GM19452 (cell line): Measurements from ENCODE around the gene OR2A7.
"Not testable (repeated sequence)": the region's sequence is repeated elsewhere in the genome, so short reads cannot be mapped to it uniquely, and the experiment has no call there.

Source experiments
- ATAC-seq: cut with Tn5 transposase; IDR thresholded peaks from one replicate; pipeline ENCODE4 v1.9.1; 2021; ENCODE audit not compliant: unreplicated experiment

Gene OR2A7

GRCh38 chr7:144255471-144255897, 9.1 kb downstream of the OR2A7 start:
- no peak for ATAC-seq

- ATAC-seq, result not testable (repeated sequence)
Observed at GRCh38 chr7:144252307-144252706, 12.3 kb downstream of the OR2A7 start.

GRCh38 chr7:144247674-144248330, 16.8 kb downstream of the OR2A7 start:
- ATAC-seq, result not testable (repeated sequence)

- not testable (repeated sequence) for ATAC-seq
Observed at GRCh38 chr7:144246967-144247366, 17.6 kb downstream of the OR2A7 start.

- ATAC-seq, result not testable (repeated sequence)
Observed at GRCh38 chr7:144245372-144245771, 19.2 kb downstream of the OR2A7 start.

- not testable (repeated sequence) for ATAC-seq
Observed at GRCh38 chr7:144239365-144239764, 25.2 kb downstream of the OR2A7 start, which contains the start of gene OR2A42. TSS of gene OR2A42 (minus strand) at chr7:144239605. CDS start at chr7:144232843, 6,762 bp downstream.

GRCh38 chr7:144238530-144239082, 26.0 kb downstream of the OR2A7 start:
- not testable (repeated sequence) for ATAC-seq

GRCh38 chr7:144233039-144233438, 31.6 kb downstream of the OR2A7 start:
- not testable (repeated sequence) for ATAC-seq

GRCh38 chr7:144231027-144231426, 33.6 kb downstream of the OR2A7 start:
- ATAC-seq, result not testable (repeated sequence)

- ATAC-seq, result not testable (repeated sequence)
Observed at GRCh38 chr7:144228810-144229209, 35.8 kb downstream of the OR2A7 start.

GRCh38 chr7:144226866-144227265, 37.7 kb downstream of the OR2A7 start:
- not testable (repeated sequence) for ATAC-seq

GRCh38 chr7:144223675-144224074, 40.9 kb downstream of the OR2A7 start:
- not testable (repeated sequence) for ATAC-seq

GRCh38 chr7:144220531-144220930, 44.1 kb downstream of the OR2A7 start:
- not testable (repeated sequence) for ATAC-seq

GRCh38 chr7:144219149-144219548, 45.4 kb downstream of the OR2A7 start:
- peak; percentile 57 for ATAC-seq

GRCh38 chr7:144218581-144218980, 46.0 kb downstream of the OR2A7 start:
- ATAC-seq, result not testable (repeated sequence)

- ATAC-seq, result not testable (repeated sequence)
Observed at GRCh38 chr7:144217200-144217599, 47.4 kb downstream of the OR2A7 start.
